ENCODE data around the gene PLK3. TPM values are rescaled to one million over a fixed set of nuclear protein-coding genes. Genes with fewer than 3 reads are reported as not detected.

The PLK3 gene
- total and polyA plus RNA-seq, 2 experiments from 2014 or later = 8.7 to 15.1 TPM

DNA sequence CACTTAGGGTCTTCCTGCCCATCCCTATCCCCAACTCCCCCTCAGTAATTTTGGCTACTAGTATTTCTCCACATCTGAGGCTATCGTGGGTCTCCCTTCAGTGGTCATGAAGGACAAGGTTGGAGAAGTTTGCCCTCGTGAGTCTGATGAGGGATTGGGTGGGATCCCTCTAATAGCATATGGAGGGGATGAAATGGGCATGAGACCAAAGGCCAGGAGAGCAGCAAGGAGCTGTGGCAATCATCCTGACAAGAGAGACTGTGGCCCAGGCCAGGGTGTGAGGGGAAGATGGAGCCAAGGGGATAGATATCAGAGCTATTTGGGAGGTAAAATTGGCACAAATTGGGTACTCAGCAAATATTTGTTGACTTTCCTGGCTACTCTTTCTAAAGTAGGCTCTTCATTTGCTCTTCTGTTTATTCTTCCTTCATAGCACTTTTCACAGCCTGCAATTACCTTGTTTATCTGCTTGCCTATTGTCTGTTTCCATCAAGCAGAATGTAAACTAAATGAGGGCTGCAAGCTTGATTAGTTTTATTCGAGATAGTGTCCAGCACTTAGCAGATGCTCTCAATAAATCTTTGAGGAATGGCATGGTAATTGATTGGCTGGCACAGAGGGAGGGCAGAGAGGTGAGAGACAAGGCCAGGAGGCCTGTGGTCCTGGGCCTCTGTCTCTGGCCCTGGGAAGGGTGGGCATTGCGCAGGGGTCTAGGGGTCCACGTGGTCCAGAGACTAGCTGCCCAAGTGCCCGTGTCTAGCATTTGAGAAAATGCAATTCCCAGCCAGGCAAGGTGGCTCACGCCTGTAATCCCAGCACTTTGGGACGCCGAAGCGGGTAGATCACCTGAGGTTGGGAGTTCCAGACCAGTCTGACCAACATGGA lies 1.5 kb upstream of the PLK3 start (continued):
- TF ChIP-seq ZNF462 (CRISPR knock-in tag; IDR thresholded peaks at IDR 0.05) (no peak), EZH2phosphoT487 (IDR thresholded peaks at IDR 0.05; ENCODE audit: unreplicated experiment) (no peak), JUNB (IDR thresholded peaks at IDR 0.05; ENCODE audit: unreplicated experiment) (no peak), NANOG (IDR thresholded peaks at IDR 0.05; ENCODE audit: borderline replicate concordance) (no peak), EZH2 (IDR thresholded peaks at IDR 0.05; ENCODE audit: low read depth, unreplicated experiment) (no peak), STAT1 (IDR thresholded peaks at IDR 0.05; ENCODE audit: unreplicated experiment) (no peak)
- TF ChIP-seq, protein P1, sequence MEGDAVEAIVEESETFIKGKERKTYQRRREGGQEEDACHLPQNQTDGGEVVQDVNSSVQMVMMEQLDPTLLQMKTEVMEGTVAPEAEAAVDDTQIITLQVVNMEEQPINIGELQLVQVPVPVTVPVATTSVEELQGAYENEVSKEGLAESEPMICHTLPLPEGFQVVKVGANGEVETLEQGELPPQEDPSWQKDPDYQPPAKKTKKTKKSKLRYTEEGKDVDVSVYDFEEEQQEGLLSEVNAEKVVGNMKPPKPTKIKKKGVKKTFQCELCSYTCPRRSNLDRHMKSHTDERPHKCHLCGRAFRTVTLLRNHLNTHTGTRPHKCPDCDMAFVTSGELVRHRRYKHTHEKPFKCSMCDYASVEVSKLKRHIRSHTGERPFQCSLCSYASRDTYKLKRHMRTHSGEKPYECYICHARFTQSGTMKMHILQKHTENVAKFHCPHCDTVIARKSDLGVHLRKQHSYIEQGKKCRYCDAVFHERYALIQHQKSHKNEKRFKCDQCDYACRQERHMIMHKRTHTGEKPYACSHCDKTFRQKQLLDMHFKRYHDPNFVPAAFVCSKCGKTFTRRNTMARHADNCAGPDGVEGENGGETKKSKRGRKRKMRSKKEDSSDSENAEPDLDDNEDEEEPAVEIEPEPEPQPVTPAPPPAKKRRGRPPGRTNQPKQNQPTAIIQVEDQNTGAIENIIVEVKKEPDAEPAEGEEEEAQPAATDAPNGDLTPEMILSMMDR (conservative IDR thresholded peaks at IDR 0.05; ENCODE audit: low read depth in 2 of 2) = no peak

Measured in GM23338 (cell line).